ENCODE measurements around the gene POLE4.

GRCh38 chr2:74935975-74936391 is 22.5 kb upstream of the POLE4 start:
- TF ChIP-seq POLR2A (IDR thresholded peaks at IDR 0.05) (no peak), CTCF (IDR thresholded peaks at IDR 0.05) (no peak)
